Measurements from ENCODE around the gene ANKRD44. TPM values are rescaled to one million over a fixed set of nuclear protein-coding genes. Genes with fewer than 3 reads are reported as not detected.

The ANKRD44 gene
- polyA plus RNA-seq, 1 experiment, result 14.7 TPM

- ChIA-PET CTCF (interaction anchor here (1.1 kb wide), 1 partner anchor 33 kb away, joined by 5 read pairs; no protein-coding TSS in a partner anchor), POLR2A (no interaction called here)
- DNase-seq (ENCODE audit: low read depth, low spot score), result no peak
- no peaks in the 10 kb centered on the region for H3K9me3 ChIP-seq (ENCODE audit: control insufficient read depth, insufficient read depth, low read length)
- H3K27me3 ChIP-seq (ENCODE audit: control insufficient read depth, insufficient read depth, low read length), result no peaks in the 10 kb centered on the region
- TF ChIP-seq, protein P1, sequence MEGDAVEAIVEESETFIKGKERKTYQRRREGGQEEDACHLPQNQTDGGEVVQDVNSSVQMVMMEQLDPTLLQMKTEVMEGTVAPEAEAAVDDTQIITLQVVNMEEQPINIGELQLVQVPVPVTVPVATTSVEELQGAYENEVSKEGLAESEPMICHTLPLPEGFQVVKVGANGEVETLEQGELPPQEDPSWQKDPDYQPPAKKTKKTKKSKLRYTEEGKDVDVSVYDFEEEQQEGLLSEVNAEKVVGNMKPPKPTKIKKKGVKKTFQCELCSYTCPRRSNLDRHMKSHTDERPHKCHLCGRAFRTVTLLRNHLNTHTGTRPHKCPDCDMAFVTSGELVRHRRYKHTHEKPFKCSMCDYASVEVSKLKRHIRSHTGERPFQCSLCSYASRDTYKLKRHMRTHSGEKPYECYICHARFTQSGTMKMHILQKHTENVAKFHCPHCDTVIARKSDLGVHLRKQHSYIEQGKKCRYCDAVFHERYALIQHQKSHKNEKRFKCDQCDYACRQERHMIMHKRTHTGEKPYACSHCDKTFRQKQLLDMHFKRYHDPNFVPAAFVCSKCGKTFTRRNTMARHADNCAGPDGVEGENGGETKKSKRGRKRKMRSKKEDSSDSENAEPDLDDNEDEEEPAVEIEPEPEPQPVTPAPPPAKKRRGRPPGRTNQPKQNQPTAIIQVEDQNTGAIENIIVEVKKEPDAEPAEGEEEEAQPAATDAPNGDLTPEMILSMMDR (IDR thresholded peaks at IDR 0.05; ENCODE audit: low read depth, low read length), result no peak
- H3K27ac ChIP-seq (ENCODE audit: low read depth, low read length), result no peak overlapping the region
- H3K4me3 ChIP-seq (ENCODE audit: low read depth, low read length), result no peak overlapping the region
Observed at GRCh38 chr2:197080578-197081216, 229.9 kb downstream of the ANKRD44 start.

DNA sequence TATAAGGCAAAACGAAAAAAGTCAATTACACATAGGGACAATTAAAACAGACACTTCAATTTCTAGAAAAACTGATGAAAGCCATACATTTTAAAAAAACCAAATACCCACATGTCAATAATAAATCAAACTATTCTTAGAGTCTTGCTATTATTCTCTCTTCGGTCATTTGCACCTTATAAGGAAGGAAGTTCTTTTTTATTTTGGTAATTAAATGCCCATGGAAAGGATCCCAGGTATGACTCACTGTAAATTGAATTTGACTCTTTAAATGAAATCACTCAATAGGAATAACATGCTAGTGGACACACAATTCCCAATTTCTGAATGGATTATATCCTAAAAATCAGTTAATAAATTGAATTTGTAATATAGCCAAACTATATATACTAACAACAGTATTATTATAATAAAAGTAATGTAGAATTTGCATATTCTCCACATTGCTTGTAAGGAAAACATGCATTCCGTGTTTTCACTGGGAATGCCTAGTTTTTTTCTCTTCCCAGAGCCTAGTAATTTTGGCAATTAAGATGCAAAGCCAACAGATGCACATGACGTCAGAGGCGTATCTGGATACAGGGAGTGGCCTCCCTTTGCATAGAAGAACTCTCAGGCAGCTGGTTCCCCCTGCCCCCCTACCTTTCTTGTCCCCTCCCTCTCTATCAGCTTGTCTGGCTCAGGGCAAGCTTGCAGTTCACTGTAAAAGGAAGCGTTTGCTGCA is 230.6 kb downstream of the ANKRD44 start:
- DNase-seq (ENCODE audit: low read depth, low spot score), result no peak
- TF ChIP-seq, protein P1 (IDR thresholded peaks at IDR 0.05; ENCODE audit: low read depth, low read length), result no peak
- ChIA-PET POLR2A (no interaction called here), CTCF (no interaction called here)
- Histone ChIP-seq H3K4me3 (ENCODE audit: low read depth, low read length) (no peak overlapping the region), H3K27me3 (ENCODE audit: control insufficient read depth, insufficient read depth, low read length) (no peaks in the 10 kb centered on the region), H3K9me3 (ENCODE audit: control insufficient read depth, insufficient read depth, low read length) (no peaks in the 10 kb centered on the region), H3K27ac (ENCODE audit: low read depth, low read length) (no peak overlapping the region)

- ChIA-PET CTCF (interaction anchor here (0.5 kb wide), 1 partner anchor 33 kb away, joined by 6 read pairs; no protein-coding TSS in a partner anchor), POLR2A (no interaction called here)
- H3K4me3 ChIP-seq (ENCODE audit: low read depth, low read length), result no peak overlapping the region
- no peaks in the 10 kb centered on the region for H3K27me3 ChIP-seq (ENCODE audit: control insufficient read depth, insufficient read depth, low read length)
- no peaks in the 10 kb centered on the region for H3K9me3 ChIP-seq (ENCODE audit: control insufficient read depth, insufficient read depth, low read length)
- TF ChIP-seq, protein P1 (IDR thresholded peaks at IDR 0.05; ENCODE audit: low read depth, low read length), result no peak
- no peak for DNase-seq (ENCODE audit: low read depth, low spot score)
- no peak overlapping the region for H3K27ac ChIP-seq (ENCODE audit: low read depth, low read length)
Observed at GRCh38 chr2:197079414-197079813, 231.2 kb downstream of the ANKRD44 start.

DNA sequence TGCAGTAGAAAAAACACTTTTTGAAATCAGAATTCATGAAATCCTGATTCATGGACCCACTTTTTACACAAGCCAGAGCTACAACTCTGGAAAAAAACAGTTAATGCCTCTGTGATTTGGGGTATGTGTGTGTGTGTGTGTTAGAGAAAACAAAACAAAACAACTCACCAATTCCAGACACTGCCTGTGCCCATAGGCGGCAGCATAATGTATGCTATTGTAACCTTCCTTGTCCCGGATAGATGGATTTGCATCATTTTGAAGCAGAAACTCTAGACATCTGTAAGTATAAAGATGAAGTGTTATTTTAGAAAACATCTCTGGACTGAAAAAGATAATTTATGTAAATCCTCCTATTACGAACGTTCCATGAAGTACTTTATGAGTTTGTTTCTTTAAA is 232.0 kb downstream of the ANKRD44 start:
- Histone ChIP-seq H3K4me3 (ENCODE audit: low read depth, low read length) (no peak overlapping the region), H3K9me3 (ENCODE audit: control insufficient read depth, insufficient read depth, low read length) (no peaks in the 10 kb centered on the region), H3K27me3 (ENCODE audit: control insufficient read depth, insufficient read depth, low read length) (no peaks in the 10 kb centered on the region), H3K27ac (ENCODE audit: low read depth, low read length) (no peak overlapping the region)
- POLR2A ChIA-PET, result no interaction called here
- DNase-seq (ENCODE audit: low read depth, low spot score), result no peak
- TF ChIP-seq, protein P1 (IDR thresholded peaks at IDR 0.05; ENCODE audit: low read depth, low read length), result no peak
- CTCF ChIA-PET, result interaction anchor here (1.0 kb wide), 1 partner anchor 96 kb away, joined by 3 read pairs; no protein-coding TSS in a partner anchor

DNA sequence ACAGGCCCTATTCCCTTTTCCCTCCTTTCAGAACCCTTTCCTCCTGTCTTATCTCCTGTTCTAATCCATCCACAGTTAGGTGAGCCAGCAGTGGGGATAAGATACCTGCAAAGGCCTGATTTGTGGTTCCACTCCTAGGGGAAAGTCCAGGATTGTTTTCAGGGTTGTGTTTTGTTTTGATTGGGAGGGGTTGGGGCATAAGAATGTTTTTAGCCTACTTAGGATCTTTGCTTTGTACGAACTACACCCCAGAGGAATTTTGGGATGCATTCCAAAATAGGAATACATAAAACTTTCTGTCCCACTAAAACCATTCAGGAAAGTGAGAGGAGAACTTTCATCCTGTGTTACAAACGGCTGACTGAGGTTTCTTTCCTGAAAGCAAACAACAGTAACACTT is 233.2 kb downstream of the ANKRD44 start:
- Histone ChIP-seq H3K27me3 (ENCODE audit: control insufficient read depth, insufficient read depth, low read length) (no peaks in the 10 kb centered on the region), H3K4me3 (ENCODE audit: low read depth, low read length) (no peak overlapping the region), H3K27ac (ENCODE audit: low read depth, low read length) (no peak overlapping the region), H3K9me3 (ENCODE audit: control insufficient read depth, insufficient read depth, low read length) (no peaks in the 10 kb centered on the region)
- CTCF ChIA-PET, result interaction anchor here (0.6 kb wide), 1 partner anchor 36 kb away, joined by 4 read pairs; no protein-coding TSS in a partner anchor
- TF ChIP-seq, protein P1 (IDR thresholded peaks at IDR 0.05; ENCODE audit: low read depth, low read length), result no peak
- DNase-seq (ENCODE audit: low read depth, low spot score), result no peak
- POLR2A ChIA-PET, result no interaction called here

All from AG04450 (cell line).